ENCODE measurements around the gene SH3PXD2A. TPM values are rescaled to one million over a fixed set of nuclear protein-coding genes. Genes with fewer than 3 reads are reported as not detected.

The SH3PXD2A gene
- polyA plus RNA-seq, 3 donors = 26.6 to 29.4 (median 29.3) TPM

- DNase-seq = no peak
Observed at GRCh38 chr10:103582331-103583123, 272.8 kb downstream of the SH3PXD2A start.

GRCh38 chr10:103581499-103581898, 273.9 kb downstream of the SH3PXD2A start:
- DNase-seq = no peak

GRCh38 chr10:103580430-103580829, 274.9 kb downstream of the SH3PXD2A start:
- no peak for DNase-seq

GRCh38 chr10:103580011-103580410, 275.4 kb downstream of the SH3PXD2A start:
- DNase-seq = no peak

GRCh38 chr10:103578782-103579382, 276.5 kb downstream of the SH3PXD2A start:
- DNase-seq = no peak

- DNase-seq = no peak
Observed at GRCh38 chr10:103576862-103577261, 278.5 kb downstream of the SH3PXD2A start.

- DNase-seq = no peak
Observed at GRCh38 chr10:103576076-103576471, 279.3 kb downstream of the SH3PXD2A start.

GRCh38 chr10:103575416-103576075, 279.8 kb downstream of the SH3PXD2A start:
- no peak for DNase-seq

- DNase-seq = no peak
Observed at GRCh38 chr10:103574097-103575061, 281.0 kb downstream of the SH3PXD2A start.

GRCh38 chr10:103573205-103573487, 282.2 kb downstream of the SH3PXD2A start:
- no peak for DNase-seq

- no peak for DNase-seq
Observed at GRCh38 chr10:103572347-103573204, 282.8 kb downstream of the SH3PXD2A start.

- DNase-seq = no peak
Observed at GRCh38 chr10:103571656-103571975, 283.8 kb downstream of the SH3PXD2A start.

GRCh38 chr10:103570844-103571655, 284.3 kb downstream of the SH3PXD2A start:
- DNase-seq = no peak

- DNase-seq = peak; percentile 49
Observed at GRCh38 chr10:103569896-103570295, 285.5 kb downstream of the SH3PXD2A start.

- DNase-seq = no peak
Observed at GRCh38 chr10:103568505-103568904, 286.9 kb downstream of the SH3PXD2A start.

GRCh38 chr10:103566536-103566935, 288.8 kb downstream of the SH3PXD2A start:
- no peak for DNase-seq

- DNase-seq = no peak
Observed at GRCh38 chr10:103564776-103565520, 290.4 kb downstream of the SH3PXD2A start.

GRCh38 chr10:103564116-103564501, 291.3 kb downstream of the SH3PXD2A start:
- DNase-seq = no peak
